Measurements from ENCODE around the gene DCTN3. TPM values are rescaled to one million over a fixed set of nuclear protein-coding genes. Genes with fewer than 3 reads are reported as not detected.

The DCTN3 gene
- total RNA-seq, 1 experiment from 2014 or later = 57.5 TPM

- DNase-seq = no peak
- no peak overlapping the region for H3K27ac ChIP-seq
- BruUV-seq (replicated peaks) = no TSS peak
- H3K9me2 ChIP-seq (ENCODE audit: insufficient read depth) = no peaks in the 10 kb centered on the region
- H4K20me1 ChIP-seq (ENCODE audit: insufficient read depth) = no peaks in the 10 kb centered on the region
- no peak for TF ChIP-seq EZH2 (IDR thresholded peaks at IDR 0.05; ENCODE audit: low read depth)
- no peak for TF ChIP-seq CTCF (conservative IDR thresholded peaks at IDR 0.05)
- H3K27me3 ChIP-seq (ENCODE audit: insufficient read depth, low read depth) = peaks cover 54% of the 10 kb centered on the region
- ChIA-PET CTCF (interaction anchor here (0.6 to 0.7 kb wide), 2 partner anchors 173 to 516 kb away, joined by 4 to 5 read pairs; no protein-coding TSS in a partner anchor), POLR2A (ENCODE audit: unreplicated experiment) (no interaction called here)
- no peak overlapping the region for H3K4me2 ChIP-seq
- H3F3A ChIP-seq (ENCODE audit: insufficient read depth, low read depth) = no peaks in the 10 kb centered on the region
- no peaks in the 10 kb centered on the region for H3K4me1 ChIP-seq (replicated peaks; ENCODE audit: insufficient read depth)
- H3K79me2 ChIP-seq (ENCODE audit: low read depth) = no peaks in the 10 kb centered on the region
- intact Hi-C loops (cut with micrococcal nuclease; ENCODE audit: unreplicated experiment) = no loop called here
- H3K36me3 ChIP-seq (ENCODE audit: low read depth) = no peaks in the 10 kb centered on the region
- no peak overlapping the region for H3K4me3 ChIP-seq
- H2AFZ ChIP-seq = no peak overlapping the region
- H3K9me3 ChIP-seq (ENCODE audit: insufficient read depth, low read depth) = no peaks in the 10 kb centered on the region
Observed at GRCh38 chr9:34577400-34578240, 42.7 kb downstream of the DCTN3 start.

- CTCF ChIA-PET = no interaction called here
Observed at GRCh38 chr9:34576597-34577399, 43.5 kb downstream of the DCTN3 start.

More at GRCh38 chr9:34576597-34577399, 43.5 kb downstream of the DCTN3 start:
- no peaks in the 10 kb centered on the region for H3K9me3 ChIP-seq (ENCODE audit: insufficient read depth, low read depth)
- POLR2A ChIA-PET (ENCODE audit: unreplicated experiment) = no interaction called here
- H3K27me3 ChIP-seq (ENCODE audit: insufficient read depth, low read depth) = peaks cover 46% of the 10 kb centered on the region
- H3F3A ChIP-seq (ENCODE audit: insufficient read depth, low read depth) = no peaks in the 10 kb centered on the region
- no peaks in the 10 kb centered on the region for H4K20me1 ChIP-seq (ENCODE audit: insufficient read depth)
- no peaks in the 10 kb centered on the region for H3K4me1 ChIP-seq (replicated peaks; ENCODE audit: insufficient read depth)
- H3K27ac ChIP-seq = no peak overlapping the region
- no peaks in the 10 kb centered on the region for H3K79me2 ChIP-seq (ENCODE audit: low read depth)
- H3K36me3 ChIP-seq (ENCODE audit: low read depth) = no peaks in the 10 kb centered on the region
- intact Hi-C loops (cut with micrococcal nuclease; ENCODE audit: unreplicated experiment) = no loop called here
- H3K4me2 ChIP-seq = no peak overlapping the region
- H2AFZ ChIP-seq = no peak overlapping the region
- no peak for DNase-seq
- TF ChIP-seq CTCF (conservative IDR thresholded peaks at IDR 0.05) (no peak), EZH2 (IDR thresholded peaks at IDR 0.05; ENCODE audit: low read depth) (no peak)
- BruUV-seq (replicated peaks) = no TSS peak
- no peaks in the 10 kb centered on the region for H3K9me2 ChIP-seq (ENCODE audit: insufficient read depth)
- H3K4me3 ChIP-seq = no peak overlapping the region
